ENCODE data around the gene MEGF6.

- TF ChIP-seq POLR2A (IDR thresholded peaks at IDR 0.05; ENCODE audit: low read depth, low read length), result no peak
- no peak for TF ChIP-seq CTCF (IDR thresholded peaks at IDR 0.05; ENCODE audit: extremely low read depth in 1 of 2, insufficient read depth in 1 of 2, low read depth in 1 of 2, low read length in 2 of 2)
- no peak for TF ChIP-seq EZH2 (IDR thresholded peaks at IDR 0.05; ENCODE audit: borderline replicate concordance, low read depth, low read length, severe bottlenecking)
- TF ChIP-seq FOS (IDR thresholded peaks at IDR 0.05; ENCODE audit: borderline replicate concordance, insufficient read depth, low read length), result no peak
These were observed 3.6 kb downstream of the MEGF6 start for GRCh38 chr1:3607703-3608065.

Data from endothelial cell of umbilical vein (primary cell).